ENCODE data around the gene PRKN. TPM values are rescaled to one million over a fixed set of nuclear protein-coding genes. Genes with fewer than 3 reads are reported as not detected.

The PRKN gene
- total RNA-seq, 4 donors from 2014 or later: 8.4 to 44.8 (median 12.6) TPM

DNA sequence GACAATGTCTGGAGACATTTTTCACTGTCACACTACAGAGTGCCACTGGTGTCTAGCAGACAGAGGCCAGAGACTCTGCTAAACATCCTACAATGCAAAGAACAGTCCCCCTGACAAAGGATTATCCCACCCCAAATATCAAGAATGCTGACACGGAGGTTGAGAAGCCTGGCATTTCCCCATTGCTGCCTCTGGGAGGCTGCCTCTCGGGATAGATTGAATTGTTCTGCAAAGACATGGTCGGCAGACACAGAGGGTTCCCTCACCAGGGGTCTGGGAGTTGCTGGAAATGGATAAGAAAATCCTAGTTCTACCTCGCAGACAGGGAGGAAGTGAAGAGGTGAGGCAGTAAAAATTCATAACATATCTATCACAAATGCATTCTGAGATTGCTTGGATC, 1287.3 kb downstream of the PRKN start:
- no peak for ATAC-seq (ENCODE audit: low FRiP score)
- no peak for DNase-seq (ENCODE audit: low spot score)
- TF ChIP-seq, protein P1, sequence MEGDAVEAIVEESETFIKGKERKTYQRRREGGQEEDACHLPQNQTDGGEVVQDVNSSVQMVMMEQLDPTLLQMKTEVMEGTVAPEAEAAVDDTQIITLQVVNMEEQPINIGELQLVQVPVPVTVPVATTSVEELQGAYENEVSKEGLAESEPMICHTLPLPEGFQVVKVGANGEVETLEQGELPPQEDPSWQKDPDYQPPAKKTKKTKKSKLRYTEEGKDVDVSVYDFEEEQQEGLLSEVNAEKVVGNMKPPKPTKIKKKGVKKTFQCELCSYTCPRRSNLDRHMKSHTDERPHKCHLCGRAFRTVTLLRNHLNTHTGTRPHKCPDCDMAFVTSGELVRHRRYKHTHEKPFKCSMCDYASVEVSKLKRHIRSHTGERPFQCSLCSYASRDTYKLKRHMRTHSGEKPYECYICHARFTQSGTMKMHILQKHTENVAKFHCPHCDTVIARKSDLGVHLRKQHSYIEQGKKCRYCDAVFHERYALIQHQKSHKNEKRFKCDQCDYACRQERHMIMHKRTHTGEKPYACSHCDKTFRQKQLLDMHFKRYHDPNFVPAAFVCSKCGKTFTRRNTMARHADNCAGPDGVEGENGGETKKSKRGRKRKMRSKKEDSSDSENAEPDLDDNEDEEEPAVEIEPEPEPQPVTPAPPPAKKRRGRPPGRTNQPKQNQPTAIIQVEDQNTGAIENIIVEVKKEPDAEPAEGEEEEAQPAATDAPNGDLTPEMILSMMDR (IDR thresholded peaks at IDR 0.05): no peak

DNA sequence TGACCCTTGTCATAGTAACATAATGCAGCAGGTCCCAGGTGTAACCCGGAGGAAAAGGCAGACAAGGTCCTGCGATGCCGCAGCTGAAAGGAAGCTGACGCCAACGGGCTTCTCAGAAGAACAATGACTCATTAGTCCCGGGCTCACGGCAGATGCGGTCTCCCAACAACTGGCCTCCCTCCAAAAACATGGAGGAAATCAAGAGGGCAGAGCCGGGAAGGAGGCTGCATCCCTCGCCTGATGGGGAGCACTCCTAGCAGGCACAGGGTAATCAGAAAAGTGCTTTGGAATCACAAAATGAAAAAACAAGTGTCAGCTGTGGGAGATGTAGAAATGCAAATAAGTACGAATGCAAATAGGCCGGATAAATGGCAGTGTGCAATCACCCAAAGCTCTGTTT, 1288.5 kb downstream of the PRKN start:
- TF ChIP-seq, protein P1 (IDR thresholded peaks at IDR 0.05): no peak
- ATAC-seq (ENCODE audit: low FRiP score) (peak; percentile 56), DNase-seq (ENCODE audit: low spot score) (no peak)

DNA sequence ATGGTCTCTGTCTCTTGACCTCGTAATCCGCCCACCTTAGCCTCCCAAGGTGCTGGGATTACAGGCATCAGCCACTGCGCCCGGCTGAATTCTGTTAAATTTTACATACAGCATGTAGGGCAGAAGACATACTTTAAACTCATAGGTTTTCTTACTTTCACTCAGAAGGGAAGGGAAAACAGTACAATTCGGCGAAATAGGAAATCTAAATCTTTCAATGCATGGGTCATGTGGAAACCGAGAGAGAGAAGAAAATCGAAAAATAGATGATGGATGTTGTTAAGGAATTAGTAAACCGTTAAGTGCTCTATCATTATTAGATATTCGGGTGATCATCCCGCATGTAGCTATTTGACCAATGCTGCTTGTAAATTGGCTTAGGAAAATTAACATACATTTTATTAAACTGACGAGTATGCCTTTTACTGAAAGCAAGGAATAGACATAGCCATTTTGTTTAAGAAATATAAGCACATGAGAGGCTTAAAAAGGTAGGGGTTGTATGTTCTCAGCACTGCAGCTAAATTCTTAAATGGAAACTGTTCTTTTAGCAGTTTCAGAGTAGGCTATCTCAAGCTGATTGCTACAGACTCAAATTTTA, 1289.0 kb downstream of the PRKN start:
- TF ChIP-seq, protein P1 (IDR thresholded peaks at IDR 0.05): no peak
- DNase-seq (ENCODE audit: low spot score) (no peak), ATAC-seq (ENCODE audit: low FRiP score) (no peak)

DNA sequence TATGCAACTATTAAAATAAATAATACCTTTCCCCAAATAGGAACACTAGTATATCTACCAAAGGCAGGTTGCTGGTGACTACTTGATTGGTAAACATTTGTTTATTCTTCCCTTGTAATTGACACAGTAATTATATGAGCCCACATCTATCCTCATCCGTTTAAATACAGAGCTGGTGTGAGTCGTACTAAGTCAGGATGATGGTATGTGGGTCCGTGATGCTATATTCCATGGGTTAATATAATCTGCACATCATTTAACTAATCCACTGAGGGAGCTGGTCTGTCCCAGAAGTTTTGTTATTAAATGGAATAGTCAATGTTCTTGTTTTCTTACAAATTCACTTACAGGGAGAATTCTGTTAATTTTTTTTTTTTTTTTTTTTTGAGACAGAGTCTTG, 1289.7 kb downstream of the PRKN start:
- ATAC-seq (ENCODE audit: low FRiP score) (no peak), DNase-seq (ENCODE audit: low spot score) (no peak)
- TF ChIP-seq, protein P1 (IDR thresholded peaks at IDR 0.05): no peak

DNA sequence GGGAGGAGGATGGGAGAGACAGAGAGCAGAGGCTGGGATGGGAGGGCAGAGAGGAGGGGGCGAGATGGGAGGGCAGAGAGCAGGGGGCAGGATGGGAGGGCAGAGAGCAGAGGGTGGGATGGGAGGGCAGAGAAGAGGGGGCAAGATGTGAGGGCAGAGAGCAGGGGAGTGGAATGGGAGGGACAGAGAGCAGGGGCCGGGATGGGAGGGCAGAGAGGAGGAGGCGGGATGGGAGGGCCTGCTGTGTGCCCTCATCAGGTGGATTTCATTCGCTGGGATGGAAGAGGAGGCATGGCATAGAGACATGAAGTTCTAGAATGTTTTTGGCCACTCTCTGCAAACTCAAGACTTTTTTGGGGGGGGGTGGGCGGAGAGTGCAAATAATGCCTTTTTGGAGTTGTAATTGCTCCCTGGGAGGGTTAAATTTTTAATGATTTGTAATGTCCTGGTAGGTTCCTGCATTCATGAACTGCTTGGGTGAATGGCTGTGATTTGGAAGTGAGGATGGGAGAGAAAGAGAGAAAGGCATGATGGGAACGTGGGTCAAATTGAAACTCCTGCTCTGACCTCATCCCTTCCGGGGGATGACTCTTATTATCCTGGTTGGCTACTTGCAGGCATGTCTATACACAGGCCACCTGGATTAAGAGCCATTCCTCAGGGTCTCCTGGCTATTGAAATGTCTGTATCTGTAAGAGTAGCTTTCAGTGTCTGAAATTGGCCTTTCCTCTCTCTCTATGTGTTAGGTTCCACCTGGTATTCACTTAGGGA, 1291.3 kb downstream of the PRKN start:
- TF ChIP-seq, protein P1 (IDR thresholded peaks at IDR 0.05): no peak
- DNase-seq (ENCODE audit: low spot score) (no peak), ATAC-seq (ENCODE audit: low FRiP score) (no peak)

DNA sequence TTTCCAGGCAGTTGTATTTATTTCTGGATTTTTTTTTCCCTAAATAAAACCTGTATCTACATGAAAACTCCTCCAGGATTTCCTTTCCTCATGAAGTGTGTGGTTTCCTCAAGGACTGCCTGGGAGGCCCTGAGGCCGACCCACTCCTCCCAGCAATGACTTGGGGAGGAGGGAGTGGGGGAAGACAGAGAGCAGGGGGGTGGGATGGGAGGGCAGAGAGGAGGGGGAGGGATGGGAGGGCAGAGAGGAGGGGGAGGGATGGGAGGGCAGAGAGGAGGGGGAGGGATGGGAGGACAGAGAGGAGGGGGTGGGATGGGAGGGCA, 1291.9 kb downstream of the PRKN start:
- TF ChIP-seq, protein P1 (IDR thresholded peaks at IDR 0.05): no peak
- DNase-seq (ENCODE audit: low spot score) (no peak), ATAC-seq (ENCODE audit: low FRiP score) (no peak)

Data from omental fat pad (tissue), 4 donors.